ENCODE results near the gene RELN. TPM values are rescaled to one million over a fixed set of nuclear protein-coding genes. Genes with fewer than 3 reads are reported as not detected.
"Not testable (repeated sequence)": the region's sequence is repeated elsewhere in the genome, so short reads cannot be mapped to it uniquely, and the experiment has no call there.

The RELN gene
- total RNA-seq, 2 donors from 2014 or later = not detected

GRCh38 chr7:103857435-103857834 lies 132.0 kb downstream of the RELN start:
- no peaks in the 10 kb centered on the region for H3K36me3 Mint-ChIP-seq
- DNase-seq (ENCODE audit: low spot score) (no peak), ATAC-seq (no peak)
- no peak overlapping the region for H3K4me3 Mint-ChIP-seq
- H3K27ac Mint-ChIP-seq = no peak overlapping the region
- H3K9me3 Mint-ChIP-seq = peaks cover 9% of the 10 kb centered on the region
- H3K4me1 Mint-ChIP-seq (ENCODE audit: low read depth in 2 of 2) = no peaks in the 10 kb centered on the region
- no peaks in the 10 kb centered on the region for H3K27me3 Mint-ChIP-seq

DNA sequence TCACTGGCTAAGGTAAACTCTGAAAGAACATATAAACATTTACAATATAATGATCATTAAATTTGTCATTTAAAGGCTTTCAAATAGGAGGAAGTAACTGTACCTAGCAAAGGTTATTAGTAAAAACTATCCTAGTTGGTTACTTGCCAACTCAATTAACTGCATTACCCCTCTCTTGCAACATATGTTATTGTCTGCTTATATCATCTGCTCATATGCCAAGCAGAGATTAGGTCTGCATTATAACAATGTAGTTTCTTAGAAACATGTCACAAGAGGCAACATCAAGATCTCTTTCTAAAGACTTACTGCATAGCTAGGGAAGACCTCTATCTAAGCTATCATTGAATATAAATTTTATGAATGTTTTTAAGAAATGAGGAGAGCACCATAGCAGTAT lies 132.5 kb downstream of the RELN start:
- H3K36me3 Mint-ChIP-seq = no peaks in the 10 kb centered on the region
- no peak overlapping the region for H3K4me3 Mint-ChIP-seq
- H3K27ac Mint-ChIP-seq = no peak overlapping the region
- H3K4me1 Mint-ChIP-seq (ENCODE audit: low read depth in 2 of 2) = no peaks in the 10 kb centered on the region
- DNase-seq (ENCODE audit: low spot score) (no peak), ATAC-seq (no peak)
- H3K9me3 Mint-ChIP-seq = peaks cover 9% of the 10 kb centered on the region
- H3K27me3 Mint-ChIP-seq = no peaks in the 10 kb centered on the region

DNA sequence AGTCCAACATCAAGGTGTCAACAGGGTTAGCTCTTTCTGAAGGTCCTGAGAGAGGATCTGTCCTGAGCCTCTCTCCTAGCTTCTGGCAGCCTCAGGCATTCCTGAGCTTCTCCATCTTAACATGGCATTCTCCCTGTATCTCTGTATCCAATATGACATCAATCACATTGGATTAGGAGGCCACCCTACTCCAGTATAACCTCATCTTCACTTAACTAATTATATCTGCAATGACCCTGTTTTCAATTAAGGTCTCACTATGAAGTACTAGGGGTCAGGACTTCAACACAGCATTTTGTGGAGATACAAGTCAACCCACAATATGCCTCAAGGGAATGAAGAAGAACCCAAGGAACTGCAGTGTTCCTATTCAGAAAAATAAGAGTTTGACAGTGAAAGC lies 133.8 kb downstream of the RELN start:
- Mint-ChIP-seq H3K36me3 (no peaks in the 10 kb centered on the region), H3K4me1 (ENCODE audit: low read depth in 2 of 2) (no peaks in the 10 kb centered on the region), H3K9me3 (peaks cover 5% of the 10 kb centered on the region), H3K27ac (no peak overlapping the region), H3K4me3 (no peak overlapping the region), H3K27me3 (no peaks in the 10 kb centered on the region)
- no peak for ATAC-seq
- DNase-seq (ENCODE audit: low spot score) = no peak

DNA sequence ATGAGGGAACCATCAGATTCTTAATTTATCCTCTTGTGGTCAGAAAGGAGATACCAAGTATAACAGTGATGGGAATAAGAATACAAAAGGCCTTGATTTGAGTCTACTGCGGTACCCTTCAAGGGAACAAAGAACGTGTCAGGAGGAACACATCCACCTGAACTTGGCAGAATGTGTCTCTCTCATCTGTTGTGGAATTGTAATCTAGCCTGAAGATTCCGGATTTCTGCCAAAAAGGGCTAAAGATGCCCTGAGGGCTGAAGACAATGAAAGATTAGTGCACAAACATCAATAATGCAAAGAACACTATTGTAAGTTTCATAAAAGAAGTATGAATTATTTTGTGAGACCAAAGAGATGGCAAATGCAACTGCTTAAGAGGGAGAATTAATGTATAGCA lies 134.8 kb downstream of the RELN start:
- H3K27ac Mint-ChIP-seq = no peak overlapping the region
- ATAC-seq (no peak), DNase-seq (ENCODE audit: low spot score) (no peak)
- no peaks in the 10 kb centered on the region for H3K4me1 Mint-ChIP-seq (ENCODE audit: low read depth in 2 of 2)
- no peaks in the 10 kb centered on the region for H3K27me3 Mint-ChIP-seq
- H3K4me3 Mint-ChIP-seq = no peak overlapping the region
- peaks cover 8% of the 10 kb centered on the region for H3K9me3 Mint-ChIP-seq
- H3K36me3 Mint-ChIP-seq = no peaks in the 10 kb centered on the region

DNA sequence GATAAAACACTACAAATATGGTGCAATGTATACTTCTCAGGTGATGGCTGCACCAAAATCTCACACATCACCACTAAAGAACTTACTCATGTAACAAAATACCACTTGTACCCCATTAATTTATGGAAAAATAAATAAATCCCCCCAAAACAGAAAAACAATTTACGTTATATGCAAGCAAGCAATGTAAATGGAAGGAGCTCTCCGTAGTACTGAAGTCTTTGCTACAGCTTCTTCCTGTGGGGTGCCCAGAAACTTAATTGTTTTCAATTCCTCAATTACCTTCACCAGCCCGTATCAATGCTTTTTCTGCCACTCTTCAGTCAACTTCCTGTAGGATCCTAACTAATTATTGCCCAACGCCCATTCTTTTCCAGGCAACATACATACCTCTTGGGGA lies 138.1 kb downstream of the RELN start:
- Mint-ChIP-seq H3K27me3 (no peaks in the 10 kb centered on the region), H3K9me3 (peaks cover 8% of the 10 kb centered on the region), H3K27ac (no peak overlapping the region), H3K36me3 (no peaks in the 10 kb centered on the region), H3K4me3 (no peak overlapping the region), H3K4me1 (ENCODE audit: low read depth in 2 of 2) (no peaks in the 10 kb centered on the region)
- no peak for ATAC-seq
- DNase-seq (ENCODE audit: low spot score) = no peak

DNA sequence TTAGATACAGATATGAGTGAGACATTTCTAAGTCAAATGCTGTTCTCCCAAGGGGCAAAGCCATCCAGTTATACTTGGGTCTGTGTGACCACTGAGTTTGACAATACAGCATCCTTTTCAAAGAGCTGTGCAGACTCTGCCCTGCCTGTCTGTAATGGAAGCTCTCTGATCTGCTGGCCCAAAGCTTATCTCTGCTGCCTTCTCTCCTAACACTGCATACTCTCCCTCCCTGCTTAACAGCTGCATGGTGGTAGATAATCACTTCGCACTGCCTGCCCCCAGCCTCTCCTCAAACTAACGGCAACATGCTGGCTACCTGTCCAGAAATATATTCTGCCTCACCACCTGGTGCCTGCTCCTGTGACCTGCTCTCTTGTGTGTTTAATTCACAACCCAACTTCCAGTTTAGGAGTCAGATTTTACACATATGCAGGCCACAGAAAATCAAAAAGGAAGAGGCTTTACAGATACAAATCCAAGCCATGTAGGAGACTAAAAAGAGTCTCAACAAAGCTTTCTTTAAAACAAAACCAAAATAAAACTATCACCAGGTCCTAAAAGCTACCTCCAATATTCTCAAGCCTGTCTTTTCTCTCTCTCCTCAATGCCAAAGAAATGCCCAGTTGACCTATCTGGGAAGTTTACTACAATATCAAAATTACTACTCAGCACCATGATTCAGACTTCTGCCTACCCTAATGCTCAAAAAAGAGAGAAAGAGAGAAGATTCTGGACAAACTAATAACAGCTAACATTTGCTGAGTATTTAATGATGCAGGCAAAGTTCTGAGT lies 145.6 kb downstream of the RELN start:
- Mint-ChIP-seq H3K4me3 (no peak overlapping the region), H3K27me3 (no peaks in the 10 kb centered on the region), H3K4me1 (ENCODE audit: low read depth in 2 of 2) (no peaks in the 10 kb centered on the region), H3K9me3 (peaks cover 3% of the 10 kb centered on the region), H3K27ac (no peak overlapping the region), H3K36me3 (no peaks in the 10 kb centered on the region)
- ATAC-seq (no peak), DNase-seq (ENCODE audit: low spot score) (no peak)

GRCh38 chr7:103833401-103833800 lies 156.1 kb downstream of the RELN start:
- H3K27me3 Mint-ChIP-seq = no peaks in the 10 kb centered on the region
- no peak overlapping the region for H3K4me3 Mint-ChIP-seq
- no peaks in the 10 kb centered on the region for H3K4me1 Mint-ChIP-seq (ENCODE audit: low read depth in 2 of 2)
- H3K36me3 Mint-ChIP-seq = no peaks in the 10 kb centered on the region
- ATAC-seq = no peak
- H3K27ac Mint-ChIP-seq = no peak overlapping the region
- no peak for DNase-seq (ENCODE audit: low spot score)
- H3K9me3 Mint-ChIP-seq = peaks cover 13% of the 10 kb centered on the region

- H3K27ac Mint-ChIP-seq = no peak overlapping the region
- no peaks in the 10 kb centered on the region for H3K4me1 Mint-ChIP-seq (ENCODE audit: low read depth in 2 of 2)
- no peak overlapping the region for H3K4me3 Mint-ChIP-seq
- H3K27me3 Mint-ChIP-seq = no peaks in the 10 kb centered on the region
- DNase-seq (ENCODE audit: low spot score) (no peak), ATAC-seq (no peak)
- H3K36me3 Mint-ChIP-seq = no peaks in the 10 kb centered on the region
- H3K9me3 Mint-ChIP-seq = peaks cover 11% of the 10 kb centered on the region
Measured at GRCh38 chr7:103832438-103832837, 157.0 kb downstream of the RELN start.

DNA sequence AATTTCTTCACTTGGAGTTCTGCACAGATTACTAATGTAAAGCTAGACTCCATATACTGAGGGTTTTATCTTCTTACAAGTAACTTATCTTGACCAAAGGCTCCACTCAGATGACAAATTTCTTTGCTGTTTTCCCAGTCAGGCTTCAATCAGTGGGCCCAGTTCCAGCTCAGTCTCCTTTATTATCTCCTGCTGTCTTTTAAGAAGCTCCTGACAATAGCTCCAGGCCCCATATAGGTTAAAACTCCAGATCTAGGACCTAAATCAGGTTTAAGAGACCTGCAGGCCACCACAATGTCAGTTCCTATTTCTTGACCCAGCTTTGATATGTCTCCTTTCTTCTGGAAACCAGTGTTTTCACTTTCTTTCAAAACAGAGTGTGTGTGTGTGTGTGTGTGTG lies 165.2 kb downstream of the RELN start:
- DNase-seq (ENCODE audit: low spot score) (no peak), ATAC-seq (no peak)
- H3K9me3 Mint-ChIP-seq = no peaks in the 10 kb centered on the region
- no peaks in the 10 kb centered on the region for H3K4me1 Mint-ChIP-seq (ENCODE audit: low read depth in 2 of 2)
- H3K4me3 Mint-ChIP-seq = no peak overlapping the region
- no peaks in the 10 kb centered on the region for H3K36me3 Mint-ChIP-seq
- H3K27me3 Mint-ChIP-seq = no peaks in the 10 kb centered on the region
- no peak overlapping the region for H3K27ac Mint-ChIP-seq

DNA sequence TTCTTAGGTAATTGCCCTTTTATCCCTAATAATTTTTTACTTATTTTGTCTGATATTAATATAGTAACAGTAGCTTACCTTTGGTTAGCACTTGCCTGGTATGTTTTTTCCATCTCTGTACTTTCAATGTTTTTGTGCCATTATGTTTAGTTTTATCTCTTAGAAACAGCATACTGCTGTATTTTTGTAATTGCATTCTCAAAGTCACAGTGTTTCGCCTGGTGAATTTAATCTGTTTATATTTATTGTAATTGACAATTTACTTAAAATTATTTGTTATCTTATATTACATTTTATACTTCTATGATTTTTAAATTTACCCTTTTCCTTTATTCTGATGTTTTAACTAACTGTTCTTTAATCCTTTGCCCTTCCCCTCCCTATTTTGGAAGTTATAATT lies 166.4 kb downstream of the RELN start:
- no peaks in the 10 kb centered on the region for H3K27me3 Mint-ChIP-seq
- ATAC-seq (no peak), DNase-seq (ENCODE audit: low spot score) (no peak)
- no peaks in the 10 kb centered on the region for H3K9me3 Mint-ChIP-seq
- no peak overlapping the region for H3K27ac Mint-ChIP-seq
- no peaks in the 10 kb centered on the region for H3K4me1 Mint-ChIP-seq (ENCODE audit: low read depth in 2 of 2)
- no peaks in the 10 kb centered on the region for H3K36me3 Mint-ChIP-seq
- no peak overlapping the region for H3K4me3 Mint-ChIP-seq

DNA sequence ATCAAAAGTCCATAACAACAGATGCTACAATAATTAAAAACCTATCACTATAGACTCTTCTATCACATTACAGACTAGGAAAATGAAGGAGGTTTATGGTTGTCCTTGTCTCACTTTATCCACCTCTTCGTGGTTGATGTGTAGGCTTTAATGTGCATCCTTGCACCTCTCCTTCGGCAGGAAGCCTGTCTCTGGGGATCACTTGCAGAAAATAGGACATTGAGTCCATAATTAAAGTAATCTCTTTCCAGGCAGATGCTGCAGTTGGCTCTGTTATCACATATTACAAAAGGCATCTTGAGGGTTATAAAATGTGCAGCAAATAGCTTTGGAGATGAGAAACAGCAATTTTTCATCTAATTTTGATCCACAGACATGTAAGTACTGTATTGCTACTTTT lies 168.4 kb downstream of the RELN start:
- Mint-ChIP-seq H3K9me3 (no peaks in the 10 kb centered on the region), H3K4me1 (ENCODE audit: low read depth in 2 of 2) (no peaks in the 10 kb centered on the region), H3K27ac (no peak overlapping the region), H3K4me3 (no peak overlapping the region), H3K27me3 (no peaks in the 10 kb centered on the region), H3K36me3 (no peaks in the 10 kb centered on the region)
- ATAC-seq (no peak), DNase-seq (ENCODE audit: low spot score) (no peak)

- not testable (repeated sequence) for H3K27ac Mint-ChIP-seq; H3K27me3 Mint-ChIP-seq; DNase-seq (ENCODE audit: low spot score); ATAC-seq; H3K4me1 Mint-ChIP-seq (ENCODE audit: low read depth in 2 of 2); H3K36me3 Mint-ChIP-seq; H3K9me3 Mint-ChIP-seq; H3K4me3 Mint-ChIP-seq
Measured at GRCh38 chr7:103815972-103816371, 173.5 kb downstream of the RELN start.

DNA sequence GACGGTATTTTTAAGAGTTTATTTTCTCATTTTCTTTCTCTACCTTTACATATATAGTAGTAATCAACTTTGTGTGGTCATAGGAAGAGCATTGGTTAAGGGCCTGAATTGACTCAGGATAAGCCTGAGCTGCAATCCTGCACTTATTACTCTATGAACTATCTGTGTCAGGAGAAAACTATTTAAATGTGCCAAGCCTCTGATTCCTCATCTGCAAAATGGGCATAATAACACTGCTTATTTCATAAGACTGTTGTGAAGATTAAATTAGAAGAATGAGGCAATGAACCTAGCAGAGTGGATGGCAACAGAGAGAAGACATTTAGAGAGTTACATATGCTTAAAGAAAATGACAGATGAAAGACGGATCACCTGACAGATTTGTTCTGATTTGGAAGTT lies 175.5 kb downstream of the RELN start:
- Mint-ChIP-seq H3K27ac (no peak overlapping the region), H3K36me3 (no peaks in the 10 kb centered on the region), H3K9me3 (peaks cover 3% of the 10 kb centered on the region), H3K27me3 (no peaks in the 10 kb centered on the region), H3K4me1 (ENCODE audit: low read depth in 2 of 2) (no peaks in the 10 kb centered on the region), H3K4me3 (no peak overlapping the region)
- no peak for DNase-seq (ENCODE audit: low spot score)
- no peak for ATAC-seq

GRCh38 chr7:103811997-103812396 lies 177.5 kb downstream of the RELN start:
- no peak for ATAC-seq
- no peak overlapping the region for H3K27ac Mint-ChIP-seq
- no peak for DNase-seq (ENCODE audit: low spot score)

GRCh38 chr7:103811290-103811689 lies 178.2 kb downstream of the RELN start:
- Mint-ChIP-seq H3K9me3 (peaks cover 9% of the 10 kb centered on the region), H3K4me1 (ENCODE audit: low read depth in 2 of 2) (no peaks in the 10 kb centered on the region), H3K4me3 (no peak overlapping the region), H3K27ac (no peak overlapping the region), H3K36me3 (no peaks in the 10 kb centered on the region), H3K27me3 (no peaks in the 10 kb centered on the region)
- DNase-seq (ENCODE audit: low spot score) (no peak), ATAC-seq (no peak)

More at GRCh38 chr7:103811997-103812396, 177.5 kb downstream of the RELN start:
- Mint-ChIP-seq H3K4me1 (ENCODE audit: low read depth in 2 of 2) (no peaks in the 10 kb centered on the region), H3K9me3 (peaks cover 6% of the 10 kb centered on the region), H3K27me3 (no peaks in the 10 kb centered on the region), H3K4me3 (no peak overlapping the region), H3K36me3 (no peaks in the 10 kb centered on the region)

Measured in natural killer cell treated with Interleukin-12 subunit alpha and Interleukin-12 subunit beta and Interleukin-15 and Interleukin-18, amount 100 ng/mL, for 72 hours (primary cell).